Measurements from ENCODE around the gene NHS. TPM values are rescaled to one million over a fixed set of nuclear protein-coding genes. Genes with fewer than 3 reads are reported as not detected.

Gene NHS
- polyA plus RNA-seq, 2 of the 4 experiments (the other 2 are of a cell fraction): 3.6 to 5.0 TPM

DNA sequence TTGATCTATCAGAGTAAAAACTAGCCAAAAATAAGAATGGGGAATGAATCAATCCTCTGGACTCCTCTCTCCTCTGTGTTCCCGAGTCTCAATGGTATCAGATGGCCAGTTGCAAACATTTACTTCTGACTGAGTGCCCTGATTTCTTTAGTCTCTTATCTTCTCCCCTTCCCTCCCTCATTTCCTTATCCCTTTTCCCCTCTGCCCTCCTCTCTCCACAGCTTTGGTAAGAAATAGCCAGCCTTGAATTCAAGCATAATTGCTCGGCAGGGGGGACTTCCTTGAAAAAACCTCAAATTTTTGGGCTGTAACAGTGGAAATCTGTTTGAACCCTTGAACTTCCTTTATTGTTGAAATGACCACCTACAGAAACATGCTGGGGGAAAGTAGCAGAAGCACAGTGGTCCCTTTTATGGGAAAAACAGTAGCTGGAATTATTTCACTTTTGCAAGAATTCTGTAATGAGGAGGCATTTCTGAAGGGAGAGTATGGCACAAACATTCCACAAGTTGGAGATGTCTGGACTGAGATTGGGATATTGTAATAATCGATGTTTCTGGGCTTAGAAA is 40.3 kb downstream of the NHS start:
- ATAC-seq (no peak), FAIRE-seq (peak; percentile 91)
- WGBS (ENCODE audit: missing lambda C conversion rate): 73% methylated on average over 3 of the region's 3 CpGs

DNA sequence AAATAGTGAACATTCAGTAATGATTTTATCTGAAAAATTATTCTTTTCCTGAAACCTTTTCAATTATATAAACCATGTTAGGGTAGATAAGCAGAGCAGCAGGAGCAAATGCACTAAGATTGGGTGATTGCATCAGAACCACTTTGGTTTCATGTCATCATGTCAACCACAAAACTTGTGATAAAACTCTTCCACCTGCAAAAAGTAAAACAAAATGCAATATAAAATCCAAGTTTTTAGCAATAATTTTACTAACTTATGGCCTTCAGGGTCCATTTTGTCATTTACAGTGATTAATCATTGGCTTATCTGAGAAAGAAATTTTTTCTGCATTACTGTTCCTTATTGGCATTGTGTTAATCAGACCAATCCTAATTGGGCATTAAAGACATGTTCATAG is 42.4 kb downstream of the NHS start:
- CTCF ChIA-PET: no interaction called here
- peaks cover 52% of the 10 kb centered on the region for H3K4me1 ChIP-seq
- no peak for ATAC-seq
- DNase-seq (ENCODE audit: low read depth in 1 of 2, low spot score in 1 of 2): no peak
- H3K4me3 ChIP-seq: no peak overlapping the region
- no peak overlapping the region for H3K4me2 ChIP-seq
- H3K9me3 ChIP-seq: no peaks in the 10 kb centered on the region
- H3K27ac ChIP-seq: no peak overlapping the region
- POLR2A ChIA-PET: no interaction called here
- peak; percentile 92 for FAIRE-seq
- TF ChIP-seq RAD21 (conservative IDR thresholded peaks at IDR 0.05 in 1 of 2, IDR thresholded peaks at IDR 0.05 in 1 of 2) (no peak), RARB (CRISPR knock-in tag; IDR thresholded peaks at IDR 0.05) (no peak), GATA3 (IDR thresholded peaks at IDR 0.05; ENCODE audit: borderline replicate concordance) (no peak), FOXS1 (CRISPR knock-in tag; IDR thresholded peaks at IDR 0.05) (no peak), KDM5A (IDR thresholded peaks at IDR 0.05) (no peak), JUNB (IDR thresholded peaks at IDR 0.05) (no peak), NPAS2 (CRISPR knock-in tag; IDR thresholded peaks at IDR 0.05; ENCODE audit: borderline replicate concordance) (no peak), NR3C1 (IDR thresholded peaks at IDR 0.05) (no peak)
- TF ChIP-seq, protein P1, sequence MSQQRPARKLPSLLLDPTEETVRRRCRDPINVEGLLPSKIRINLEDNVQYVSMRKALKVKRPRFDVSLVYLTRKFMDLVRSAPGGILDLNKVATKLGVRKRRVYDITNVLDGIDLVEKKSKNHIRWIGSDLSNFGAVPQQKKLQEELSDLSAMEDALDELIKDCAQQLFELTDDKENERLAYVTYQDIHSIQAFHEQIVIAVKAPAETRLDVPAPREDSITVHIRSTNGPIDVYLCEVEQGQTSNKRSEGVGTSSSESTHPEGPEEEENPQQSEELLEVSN (IDR thresholded peaks at IDR 0.05; ENCODE audit: borderline replicate concordance, low read depth): no peak
- TF ChIP-seq, protein P2, sequence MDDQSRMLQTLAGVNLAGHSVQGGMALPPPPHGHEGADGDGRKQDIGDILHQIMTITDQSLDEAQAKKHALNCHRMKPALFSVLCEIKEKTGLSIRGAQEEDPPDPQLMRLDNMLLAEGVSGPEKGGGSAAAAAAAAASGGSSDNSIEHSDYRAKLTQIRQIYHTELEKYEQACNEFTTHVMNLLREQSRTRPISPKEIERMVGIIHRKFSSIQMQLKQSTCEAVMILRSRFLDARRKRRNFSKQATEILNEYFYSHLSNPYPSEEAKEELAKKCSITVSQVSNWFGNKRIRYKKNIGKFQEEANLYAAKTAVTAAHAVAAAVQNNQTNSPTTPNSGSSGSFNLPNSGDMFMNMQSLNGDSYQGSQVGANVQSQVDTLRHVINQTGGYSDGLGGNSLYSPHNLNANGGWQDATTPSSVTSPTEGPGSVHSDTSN (IDR thresholded peaks at IDR 0.05): no peak
- TF ChIP-seq, protein P3, sequence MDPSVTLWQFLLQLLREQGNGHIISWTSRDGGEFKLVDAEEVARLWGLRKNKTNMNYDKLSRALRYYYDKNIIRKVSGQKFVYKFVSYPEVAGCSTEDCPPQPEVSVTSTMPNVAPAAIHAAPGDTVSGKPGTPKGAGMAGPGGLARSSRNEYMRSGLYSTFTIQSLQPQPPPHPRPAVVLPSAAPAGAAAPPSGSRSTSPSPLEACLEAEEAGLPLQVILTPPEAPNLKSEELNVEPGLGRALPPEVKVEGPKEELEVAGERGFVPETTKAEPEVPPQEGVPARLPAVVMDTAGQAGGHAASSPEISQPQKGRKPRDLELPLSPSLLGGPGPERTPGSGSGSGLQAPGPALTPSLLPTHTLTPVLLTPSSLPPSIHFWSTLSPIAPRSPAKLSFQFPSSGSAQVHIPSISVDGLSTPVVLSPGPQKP (IDR thresholded peaks at IDR 0.05; ENCODE audit: low read depth, low read length): no peak
- TF ChIP-seq, protein P4, sequence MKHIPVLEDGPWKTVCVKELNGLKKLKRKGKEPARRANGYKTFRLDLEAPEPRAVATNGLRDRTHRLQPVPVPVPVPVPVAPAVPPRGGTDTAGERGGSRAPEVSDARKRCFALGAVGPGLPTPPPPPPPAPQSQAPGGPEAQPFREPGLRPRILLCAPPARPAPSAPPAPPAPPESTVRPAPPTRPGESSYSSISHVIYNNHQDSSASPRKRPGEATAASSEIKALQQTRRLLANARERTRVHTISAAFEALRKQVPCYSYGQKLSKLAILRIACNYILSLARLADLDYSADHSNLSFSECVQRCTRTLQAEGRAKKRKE (CRISPR knock-in tag; IDR thresholded peaks at IDR 0.05; ENCODE audit: low read depth): no peak
- TF ChIP-seq, protein P5, sequence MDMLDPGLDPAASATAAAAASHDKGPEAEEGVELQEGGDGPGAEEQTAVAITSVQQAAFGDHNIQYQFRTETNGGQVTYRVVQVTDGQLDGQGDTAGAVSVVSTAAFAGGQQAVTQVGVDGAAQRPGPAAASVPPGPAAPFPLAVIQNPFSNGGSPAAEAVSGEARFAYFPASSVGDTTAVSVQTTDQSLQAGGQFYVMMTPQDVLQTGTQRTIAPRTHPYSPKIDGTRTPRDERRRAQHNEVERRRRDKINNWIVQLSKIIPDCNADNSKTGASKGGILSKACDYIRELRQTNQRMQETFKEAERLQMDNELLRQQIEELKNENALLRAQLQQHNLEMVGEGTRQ (IDR thresholded peaks at IDR 0.05): no peak

More for the DNA sequence above, 40.3 kb downstream of the NHS start:
- Histone ChIP-seq H3K27ac (peak overlapping the region in 1 of 2 experiments; percentile 87; a peak in 3 of 6 replicates), H3K4me2 (peak overlapping the region; percentile 71), H3K4me1 (peaks cover 68% of the 10 kb centered on the region), H3K4me3 (no peak overlapping the region), H3K9me3 (no peaks in the 10 kb centered on the region)
- TF ChIP-seq ESRRA (IDR thresholded peaks at IDR 0.05; ENCODE audit: borderline replicate concordance, low read length) (no peak), TP53 (CRISPR knock-in tag; IDR thresholded peaks at IDR 0.05) (no peak), CHD4 (IDR thresholded peaks at IDR 0.05; ENCODE audit: borderline replicate concordance) (no peak), FOSL2 (IDR thresholded peaks at IDR 0.05) (no peak), FOSL2 (CRISPR knock-in tag; IDR thresholded peaks at IDR 0.05) (no peak), EP300 (IDR thresholded peaks at IDR 0.05) (no peak), FOXS1 (CRISPR knock-in tag; IDR thresholded peaks at IDR 0.05) (no peak), RAD21 (conservative IDR thresholded peaks at IDR 0.05 in 1 of 2, IDR thresholded peaks at IDR 0.05 in 1 of 2) (no peak), PHF8 (IDR thresholded peaks at IDR 0.05; ENCODE audit: borderline replicate concordance, low read depth) (no peak), GATA3 (IDR thresholded peaks at IDR 0.05; ENCODE audit: borderline replicate concordance) (no peak), KDM1A (IDR thresholded peaks at IDR 0.05; ENCODE audit: low read depth) (no peak)
- TF ChIP-seq, protein P6, sequence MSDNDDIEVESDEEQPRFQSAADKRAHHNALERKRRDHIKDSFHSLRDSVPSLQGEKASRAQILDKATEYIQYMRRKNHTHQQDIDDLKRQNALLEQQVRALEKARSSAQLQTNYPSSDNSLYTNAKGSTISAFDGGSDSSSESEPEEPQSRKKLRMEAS (IDR thresholded peaks at IDR 0.05): no peak
- TF ChIP-seq, protein P1 (IDR thresholded peaks at IDR 0.05; ENCODE audit: borderline replicate concordance, low read depth): no peak
- TF ChIP-seq, protein P3 (IDR thresholded peaks at IDR 0.05; ENCODE audit: low read depth, low read length): no peak
- TF ChIP-seq, protein P2 (IDR thresholded peaks at IDR 0.05): no peak
- TF ChIP-seq, protein P7, sequence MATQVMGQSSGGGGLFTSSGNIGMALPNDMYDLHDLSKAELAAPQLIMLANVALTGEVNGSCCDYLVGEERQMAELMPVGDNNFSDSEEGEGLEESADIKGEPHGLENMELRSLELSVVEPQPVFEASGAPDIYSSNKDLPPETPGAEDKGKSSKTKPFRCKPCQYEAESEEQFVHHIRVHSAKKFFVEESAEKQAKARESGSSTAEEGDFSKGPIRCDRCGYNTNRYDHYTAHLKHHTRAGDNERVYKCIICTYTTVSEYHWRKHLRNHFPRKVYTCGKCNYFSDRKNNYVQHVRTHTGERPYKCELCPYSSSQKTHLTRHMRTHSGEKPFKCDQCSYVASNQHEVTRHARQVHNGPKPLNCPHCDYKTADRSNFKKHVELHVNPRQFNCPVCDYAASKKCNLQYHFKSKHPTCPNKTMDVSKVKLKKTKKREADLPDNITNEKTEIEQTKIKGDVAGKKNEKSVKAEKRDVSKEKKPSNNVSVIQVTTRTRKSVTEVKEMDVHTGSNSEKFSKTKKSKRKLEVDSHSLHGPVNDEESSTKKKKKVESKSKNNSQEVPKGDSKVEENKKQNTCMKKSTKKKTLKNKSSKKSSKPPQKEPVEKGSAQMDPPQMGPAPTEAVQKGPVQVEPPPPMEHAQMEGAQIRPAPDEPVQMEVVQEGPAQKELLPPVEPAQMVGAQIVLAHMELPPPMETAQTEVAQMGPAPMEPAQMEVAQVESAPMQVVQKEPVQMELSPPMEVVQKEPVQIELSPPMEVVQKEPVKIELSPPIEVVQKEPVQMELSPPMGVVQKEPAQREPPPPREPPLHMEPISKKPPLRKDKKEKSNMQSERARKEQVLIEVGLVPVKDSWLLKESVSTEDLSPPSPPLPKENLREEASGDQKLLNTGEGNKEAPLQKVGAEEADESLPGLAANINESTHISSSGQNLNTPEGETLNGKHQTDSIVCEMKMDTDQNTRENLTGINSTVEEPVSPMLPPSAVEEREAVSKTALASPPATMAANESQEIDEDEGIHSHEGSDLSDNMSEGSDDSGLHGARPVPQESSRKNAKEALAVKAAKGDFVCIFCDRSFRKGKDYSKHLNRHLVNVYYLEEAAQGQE (IDR thresholded peaks at IDR 0.05): no peak
- CTCF ChIA-PET: no interaction called here
- no peak for DNase-seq (ENCODE audit: low read depth in 1 of 2, low spot score in 1 of 2)
- POLR2A ChIA-PET: no interaction called here

Data from A549 (cell line).